Cardiac fibroblast (primary cell): ENCODE data around the gene AKR1A1.

Experiments
- DNase-seq, 2 donors: peaks; one replicate each; pipeline versions ENCODE4 v3.0.0 to v3.0.0-alpha.2; 2010; ENCODE audit warnings: low read depth in 2 of 2
- H3K4me3 ChIP-seq, 2 donors: replicated peaks in 1 of 2; 1 replicate in 1 of 2; 2 replicates in 1 of 2; pipeline ENCODE4 v1.5.1; 2011; ENCODE audit warnings: low read depth in 2 of 2, low read length in 2 of 2, mild to moderate bottlenecking in 2 of 2, moderate library complexity in 1 of 2
- CTCF ChIP-seq: IDR thresholded peaks from one replicate; pipeline ENCODE4 v1.5.1; 2011; ENCODE audit warnings: low read depth, mild to moderate bottlenecking, low read length, inconsistent platforms

The AKR1A1 gene

GRCh38 chr1:45570631-45571030 is 20.0 kb downstream of the AKR1A1 start:
- DNase-seq = no peak
- H3K4me3 ChIP-seq = no peak overlapping the region
- no peak for TF ChIP-seq CTCF

- no peak overlapping the region for H3K4me3 ChIP-seq
- no peak for TF ChIP-seq CTCF
- peak in 1 of 2 donors; percentile 28 for DNase-seq
These were observed 22.7 kb downstream of the AKR1A1 start for GRCh38 chr1:45573231-45573804.

- DNase-seq = no peak
- no peak for TF ChIP-seq CTCF
These were observed 23.5 kb downstream of the AKR1A1 start for GRCh38 chr1:45574105-45574626.

GRCh38 chr1:45583264-45583665 is 32.6 kb downstream of the AKR1A1 start:
- peak overlapping the region; percentile 87 to 100 for H3K4me3 ChIP-seq
- peak; percentile 98 for DNase-seq
- TF ChIP-seq CTCF = no peak

More at GRCh38 chr1:45574105-45574626, 23.5 kb downstream of the AKR1A1 start:
- no peak overlapping the region for H3K4me3 ChIP-seq

GRCh38 chr1:45583666-45584350 is 33.2 kb downstream of the AKR1A1 start, which contains the start of gene NASP:
Gene NASP (plus strand): TSS chr1:45584041. CDS start chr1:45584147, 106 bp downstream.
- peak within 1 kb of the TSS; percentile 87 to 100 for H3K4me3 ChIP-seq
- TF ChIP-seq CTCF = peak; percentile 10
- DNase-seq = peak; percentile 85 to 86

GRCh38 chr1:45584351-45585109 is 33.9 kb downstream of the AKR1A1 start:
- TF ChIP-seq CTCF = no peak
- DNase-seq = peak; percentile 90 to 93
- H3K4me3 ChIP-seq = peak overlapping the region; percentile 87 to 100
